Measurements from ENCODE around the gene IGSF21.
"Not testable (repeated sequence)": the region's sequence is repeated elsewhere in the genome, so short reads cannot be mapped to it uniquely, and the experiment has no call there.

IGSF21 gene

DNA sequence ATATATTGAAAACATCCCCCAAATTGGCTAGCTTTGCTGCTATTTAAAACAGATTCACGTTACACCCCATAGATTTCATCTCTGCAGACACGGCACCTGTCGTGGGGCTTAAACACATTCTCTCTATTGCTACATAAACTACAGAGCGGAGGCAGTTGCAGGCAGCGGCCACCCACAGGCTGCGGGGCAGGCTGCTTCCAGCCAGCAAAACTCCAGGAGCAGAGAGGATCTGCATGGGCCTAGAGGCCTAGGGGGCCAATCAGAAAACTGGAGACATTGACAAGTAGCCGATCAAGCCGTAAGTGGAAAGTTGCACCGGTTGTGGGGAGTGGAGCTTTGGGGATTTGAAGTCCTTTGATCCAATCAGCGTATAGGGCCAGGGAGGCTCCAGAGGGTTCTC is 244.1 kb downstream of the IGSF21 start:
- peak in 6 of 42 donors; percentile 11 to 45 (median 20) for DNase-seq
- intact Hi-C loops (cut with DNase I) = no loop called here

DNA sequence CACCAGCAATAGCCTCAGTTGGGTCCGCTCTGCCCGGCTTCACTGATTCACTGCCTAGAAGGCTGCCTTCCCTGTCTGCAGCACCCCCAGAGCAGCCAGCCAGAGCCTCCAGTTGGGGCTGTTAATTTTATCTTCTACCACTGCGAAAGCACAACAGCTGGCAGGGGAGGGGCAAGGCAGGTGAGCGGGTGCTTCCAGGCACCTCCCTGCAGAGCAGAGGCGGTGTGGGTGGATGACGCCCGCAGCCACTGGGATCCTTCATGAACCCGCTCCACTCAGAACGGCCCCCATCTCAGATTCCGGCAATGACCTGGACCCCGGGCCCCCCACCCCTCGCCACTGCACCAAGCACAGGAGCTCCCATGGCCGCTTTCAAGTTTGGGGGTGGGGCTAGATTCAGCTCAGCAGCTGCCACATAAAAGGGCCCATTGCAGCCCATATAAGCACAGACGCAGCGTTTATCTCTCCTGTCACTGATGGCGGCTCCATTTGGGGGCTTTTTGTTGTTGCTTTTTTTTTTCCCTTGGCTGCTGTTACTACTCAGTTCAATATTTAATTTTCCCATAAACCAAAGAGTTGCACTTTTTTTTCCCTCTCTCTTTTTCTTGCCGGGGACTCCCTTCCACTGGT is 245.2 kb downstream of the IGSF21 start:
- intact Hi-C loops (cut with DNase I) = no loop called here
- peak in 6 of 42 donors; percentile 4 to 40 (median 18) for DNase-seq

DNA sequence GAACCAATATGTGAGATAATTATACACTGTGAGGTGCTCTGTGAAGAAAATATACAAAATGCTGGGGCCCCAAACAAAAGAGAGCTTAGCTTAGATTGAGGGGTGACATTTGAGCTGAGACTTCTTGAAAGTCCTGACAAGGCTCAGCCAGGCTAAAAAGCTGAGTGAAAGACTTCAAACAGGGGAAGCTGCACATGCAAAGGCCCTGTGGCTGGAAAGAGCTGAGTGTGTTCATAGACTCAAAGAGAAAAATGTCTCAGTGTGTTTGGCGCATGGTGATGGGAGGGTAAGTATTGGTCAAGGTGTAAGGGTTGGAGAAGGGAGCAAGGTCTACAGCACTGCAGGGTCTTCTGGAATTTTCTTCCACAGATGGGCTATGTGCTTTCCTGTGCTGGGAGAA is 245.9 kb downstream of the IGSF21 start:
- DNase-seq = no peak
- intact Hi-C loops (cut with DNase I) = no loop called here

DNA sequence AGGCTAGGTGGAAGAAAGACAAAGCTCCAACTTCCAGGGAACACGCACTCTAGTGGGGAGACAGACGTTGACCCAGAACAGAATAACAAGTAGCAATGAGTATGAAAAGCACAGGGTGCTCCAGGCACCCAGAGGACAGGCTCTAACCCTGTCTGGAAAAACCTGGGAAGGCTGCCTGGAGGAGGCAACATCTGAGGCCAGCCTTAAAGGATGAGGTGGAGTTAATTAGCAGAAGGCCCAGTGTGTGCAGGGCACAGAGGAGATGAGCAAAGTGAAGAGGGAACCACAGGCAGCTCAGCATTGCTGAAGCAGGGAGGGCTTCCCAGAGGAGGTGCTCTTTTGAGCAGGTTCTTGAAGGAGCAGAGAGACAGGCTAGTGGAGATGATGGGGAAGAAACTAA is 246.4 kb downstream of the IGSF21 start:
- DNase-seq = no peak
- intact Hi-C loops (cut with DNase I) = no loop called here

DNA sequence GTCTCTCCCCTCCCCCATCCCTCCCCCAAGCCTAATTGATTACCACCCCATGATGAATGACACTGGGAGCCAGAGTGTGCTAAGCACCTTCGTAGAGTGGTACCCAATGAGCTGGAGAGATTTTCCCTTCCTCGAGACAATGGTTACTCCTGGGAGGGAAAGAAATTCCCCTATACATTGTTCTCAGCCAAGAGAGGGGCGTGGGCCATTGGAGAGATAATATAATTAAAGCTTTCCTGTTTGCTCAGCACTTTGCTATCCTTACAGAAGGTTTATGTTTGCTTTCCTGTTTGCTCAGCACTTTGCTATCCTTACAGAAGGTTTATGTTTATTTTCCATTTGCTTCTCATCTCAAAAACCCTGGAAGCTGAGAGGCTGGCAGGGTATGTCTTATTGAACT is 247.0 kb downstream of the IGSF21 start:
- no peak for DNase-seq

DNA sequence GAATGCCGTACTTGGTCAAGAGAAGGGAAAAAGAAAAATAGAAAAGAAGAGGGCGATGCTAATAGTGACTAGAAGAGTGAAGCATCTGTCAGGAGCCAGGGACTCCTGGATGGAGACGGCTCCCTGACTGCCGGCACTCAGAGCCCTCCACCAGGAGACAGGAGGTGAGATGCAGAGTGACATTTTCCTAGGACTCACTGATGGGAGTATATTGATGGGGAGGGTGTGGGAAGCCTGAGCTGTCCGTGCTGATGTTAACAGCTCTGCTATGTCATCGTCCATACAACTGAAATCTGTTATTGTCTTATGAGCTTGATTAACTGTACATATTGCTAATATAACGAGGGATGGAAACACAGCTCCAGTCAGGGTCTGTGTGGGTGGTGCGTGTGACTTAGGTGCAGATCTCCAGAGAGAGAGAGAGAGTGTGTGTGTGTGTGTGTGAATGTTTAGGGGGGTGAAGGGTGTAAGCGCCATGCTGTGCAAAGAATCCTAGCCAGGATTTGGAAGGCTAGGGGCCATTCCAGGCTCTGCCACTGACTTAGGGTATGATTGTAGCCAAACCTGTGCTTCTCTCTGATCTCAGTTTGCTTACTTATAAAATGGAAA is 250.1 kb downstream of the IGSF21 start:
- peak in 12 of 42 donors; percentile 5 to 51 (median 23) for DNase-seq

More for the DNA sequence above, 247.0 kb downstream of the IGSF21 start:
- intact Hi-C loops (cut with DNase I) = no loop called here

DNA sequence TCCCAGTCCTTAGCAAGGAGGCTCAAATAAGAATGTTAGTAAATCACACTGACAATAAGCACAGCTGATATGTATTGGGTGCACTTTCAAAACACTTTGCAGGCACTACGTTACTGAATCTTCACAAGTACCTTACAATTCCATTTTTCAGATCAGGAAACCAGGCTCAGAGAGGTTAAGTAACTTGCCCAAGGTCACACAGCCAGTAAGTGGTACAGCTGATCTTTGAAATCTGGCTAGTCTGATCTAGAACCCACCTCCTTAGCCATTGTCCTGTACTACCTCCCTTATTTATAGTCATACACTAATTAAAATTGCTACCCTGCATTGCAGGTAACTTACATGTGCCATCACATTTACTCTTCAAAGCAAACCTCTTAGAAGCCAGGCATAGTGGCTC is 251.0 kb downstream of the IGSF21 start:
- intact Hi-C loops (cut with DNase I) = no loop called here
- DNase-seq = no peak

More for the DNA sequence above, 250.1 kb downstream of the IGSF21 start:
- intact Hi-C loops (cut with DNase I) = no loop called here

DNA sequence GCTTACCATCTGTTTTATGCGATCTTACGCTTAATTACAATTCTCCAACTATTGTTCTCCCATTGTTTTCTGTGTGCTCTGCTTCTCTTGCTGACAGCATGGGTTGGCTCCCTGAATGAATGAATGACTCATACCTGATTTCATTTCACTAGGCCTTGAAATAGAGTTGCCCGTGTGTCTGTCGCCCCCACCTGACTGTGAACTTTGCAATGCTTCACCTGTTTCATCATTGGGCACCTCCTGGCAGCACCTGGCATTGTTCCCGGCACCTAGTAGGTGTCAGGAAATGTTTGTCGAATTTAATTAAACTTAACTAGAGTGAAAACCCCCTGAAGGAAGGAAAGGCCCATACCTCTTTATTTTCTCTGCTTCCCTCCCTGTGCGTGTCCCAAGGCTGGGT is 252.7 kb downstream of the IGSF21 start:
- DNase-seq = peak in 32 of 42 donors; percentile 4 to 71 (median 34)
- intact Hi-C loops (cut with DNase I) = no loop called here

DNA sequence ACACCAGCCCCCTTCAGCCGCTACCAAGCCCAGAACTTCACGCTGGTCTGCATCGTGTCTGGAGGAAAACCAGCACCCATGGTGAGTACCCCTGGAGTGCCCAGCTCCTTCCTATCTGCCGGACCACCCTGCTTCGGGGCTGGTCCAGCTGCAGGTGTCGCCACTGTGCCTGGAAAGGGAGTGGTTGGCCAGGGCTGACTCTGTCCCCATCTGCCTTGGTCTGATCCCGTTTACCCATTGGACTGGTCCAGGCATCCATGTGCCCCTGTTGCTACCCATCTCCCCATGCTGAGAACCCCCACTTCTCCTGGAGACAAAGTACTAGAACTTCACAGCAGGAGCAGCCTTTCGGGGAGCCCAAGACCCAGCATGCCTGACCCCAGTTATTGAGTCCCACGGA is 254.6 kb downstream of the IGSF21 start:
- intact Hi-C loops (cut with DNase I) = no loop called here
- DNase-seq = no peak

DNA sequence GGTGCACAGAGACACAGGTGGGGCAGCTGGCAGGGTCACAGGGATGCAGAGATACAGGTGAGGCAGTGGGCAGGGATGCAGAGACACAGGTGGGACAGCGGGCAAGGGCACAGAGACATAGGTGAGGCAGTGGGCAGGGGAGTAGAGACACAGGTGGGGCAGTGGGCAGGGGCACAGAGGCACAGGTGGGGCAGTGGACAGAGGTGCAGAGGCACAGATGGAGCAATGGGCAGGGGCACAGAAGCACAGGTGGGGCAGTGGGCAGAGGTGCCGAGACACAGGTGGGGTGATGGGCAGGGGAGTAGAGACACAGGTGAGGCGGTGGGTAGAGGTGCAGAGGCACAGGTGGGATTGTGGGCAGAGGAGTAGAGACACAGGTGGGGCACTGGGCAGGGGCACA is 255.8 kb downstream of the IGSF21 start:
- DNase-seq = no peak
- intact Hi-C loops (cut with DNase I) = no loop called here

DNA sequence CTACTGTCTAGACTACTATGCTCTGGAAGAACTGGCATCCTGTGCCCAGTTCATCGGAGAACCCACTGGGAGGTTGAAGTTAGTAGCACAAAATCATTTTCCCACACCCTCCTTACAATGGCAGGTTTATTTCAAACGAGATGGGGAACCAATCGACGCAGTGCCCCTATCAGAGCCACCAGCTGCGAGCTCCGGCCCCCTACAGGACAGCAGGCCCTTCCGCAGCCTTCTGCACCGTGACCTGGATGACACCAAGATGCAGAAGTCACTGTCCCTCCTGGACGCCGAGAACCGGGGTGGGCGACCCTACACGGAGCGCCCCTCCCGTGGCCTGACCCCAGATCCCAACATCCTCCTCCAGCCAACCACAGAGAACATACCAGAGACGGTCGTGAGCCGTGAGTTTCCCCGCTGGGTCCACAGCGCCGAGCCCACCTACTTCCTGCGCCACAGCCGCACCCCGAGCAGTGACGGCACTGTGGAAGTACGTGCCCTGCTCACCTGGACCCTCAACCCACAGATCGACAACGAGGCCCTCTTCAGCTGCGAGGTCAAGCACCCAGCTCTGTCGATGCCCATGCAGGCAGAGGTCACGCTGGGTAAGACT is 257.6 kb downstream of the IGSF21 start:
- intact Hi-C loops (cut with DNase I) = no loop called here

DNA sequence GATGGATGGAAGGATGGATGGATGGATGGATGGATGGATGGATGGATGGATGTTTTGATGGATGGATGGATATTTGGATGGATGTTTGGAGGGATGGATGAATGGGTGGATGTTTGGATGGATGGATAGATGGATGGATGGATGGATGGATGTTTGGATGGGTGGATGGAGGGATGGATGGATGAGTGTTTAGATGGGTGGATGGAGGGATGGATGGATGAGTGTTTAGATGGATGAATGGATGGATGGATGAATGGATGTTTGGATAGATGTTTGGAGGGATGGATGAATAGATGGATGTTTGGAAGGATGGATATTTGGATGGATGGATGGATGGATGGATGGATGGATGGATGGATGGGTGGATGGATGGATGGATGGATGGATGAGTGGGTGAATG is 264.9 kb downstream of the IGSF21 start:
- intact Hi-C loops (cut with DNase I); DNase-seq: not testable (repeated sequence)

More for the DNA sequence above, 257.6 kb downstream of the IGSF21 start:
- no peak for DNase-seq

DNA sequence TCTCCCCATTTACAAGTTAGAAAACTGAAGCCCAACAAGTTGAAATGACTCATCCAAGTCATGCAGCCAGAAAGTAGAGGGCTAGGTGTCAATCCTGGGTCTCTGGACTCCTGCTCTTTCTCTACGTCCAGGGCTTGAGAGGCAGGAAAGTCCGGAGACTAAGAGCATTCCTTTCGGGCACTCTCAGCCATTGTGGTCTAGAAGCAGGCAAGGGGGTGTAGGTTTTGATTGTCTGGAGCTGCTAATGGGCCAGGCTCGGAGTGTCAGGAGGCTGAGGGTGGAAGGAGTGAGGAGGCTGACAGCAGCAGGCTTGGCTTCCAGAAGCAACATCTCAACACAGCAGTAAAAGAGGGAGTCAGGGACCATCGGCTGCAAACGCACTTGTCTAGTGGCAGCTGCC is 265.6 kb downstream of the IGSF21 start:
- intact Hi-C loops (cut with DNase I) = no loop called here
- no peak for DNase-seq

DNA sequence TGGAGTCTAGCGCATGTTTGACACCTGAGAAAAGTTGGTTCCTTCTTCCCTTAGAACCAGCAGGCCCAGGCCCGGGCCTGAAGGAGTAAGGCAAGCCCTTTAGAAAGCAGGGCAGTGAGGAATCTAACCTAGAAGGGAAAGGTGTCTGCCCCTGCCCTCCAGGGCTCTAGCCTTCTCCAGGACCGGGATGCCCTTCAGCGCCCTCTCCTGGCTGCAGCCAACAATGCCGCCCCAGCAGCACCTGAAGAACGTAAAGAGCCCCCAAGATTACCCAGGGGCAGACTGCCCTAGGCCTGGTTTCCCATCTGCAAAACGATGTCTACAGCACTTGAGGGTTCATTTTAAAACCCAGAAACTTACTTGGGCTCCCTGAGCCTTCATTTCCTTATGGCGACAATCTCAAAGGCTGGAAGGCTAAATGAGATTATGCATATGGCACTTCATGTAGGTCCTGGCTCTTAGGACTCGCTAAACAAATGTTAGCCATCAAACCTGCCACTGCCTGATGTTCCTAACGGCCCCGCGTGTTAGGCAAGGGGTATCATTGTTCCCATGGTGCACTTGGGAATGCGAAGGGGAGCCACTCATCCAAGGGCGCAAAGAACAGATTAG is 266.4 kb downstream of the IGSF21 start:
- intact Hi-C loops (cut with DNase I) = no loop called here
- DNase-seq = peak in 12 of 42 donors; percentile 4 to 60 (median 34)

DNA sequence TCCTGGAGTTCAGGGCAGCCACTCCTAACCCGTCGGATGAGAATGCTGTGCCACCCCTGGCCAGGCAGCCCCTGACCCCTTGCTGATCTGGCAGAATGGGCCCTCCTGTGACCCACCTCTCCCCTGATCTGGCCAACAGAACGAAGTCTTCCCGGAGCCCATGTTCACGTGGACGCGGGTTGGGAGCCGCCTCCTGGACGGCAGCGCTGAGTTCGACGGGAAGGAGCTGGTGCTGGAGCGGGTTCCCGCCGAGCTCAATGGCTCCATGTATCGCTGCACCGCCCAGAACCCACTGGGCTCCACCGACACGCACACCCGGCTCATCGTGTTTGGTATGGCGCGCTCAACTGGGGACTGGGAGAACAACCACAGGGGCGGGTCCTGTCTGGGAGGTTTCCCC is 269.1 kb downstream of the IGSF21 start:
- DNase-seq = no peak
- intact Hi-C loops (cut with DNase I) = no loop called here

DNA sequence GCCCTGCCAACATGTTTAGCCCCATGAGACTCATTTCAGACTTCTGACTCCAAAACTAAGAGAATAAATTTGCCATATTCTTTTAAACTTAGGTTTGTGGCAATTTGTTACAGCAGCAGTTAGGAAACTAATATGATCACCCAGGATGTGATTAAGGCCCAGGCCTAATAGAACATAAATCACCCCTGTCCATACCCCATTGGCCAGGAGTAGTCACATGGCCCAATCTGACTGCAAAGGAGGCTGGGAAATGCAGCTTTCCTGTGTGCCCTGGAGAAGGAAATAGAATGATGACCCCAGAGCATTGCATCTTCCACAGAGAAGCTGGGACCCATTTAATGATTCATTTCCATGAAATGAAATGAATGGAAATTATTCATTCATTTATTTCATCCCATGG is 272.7 kb downstream of the IGSF21 start:
- DNase-seq = no peak

DNA sequence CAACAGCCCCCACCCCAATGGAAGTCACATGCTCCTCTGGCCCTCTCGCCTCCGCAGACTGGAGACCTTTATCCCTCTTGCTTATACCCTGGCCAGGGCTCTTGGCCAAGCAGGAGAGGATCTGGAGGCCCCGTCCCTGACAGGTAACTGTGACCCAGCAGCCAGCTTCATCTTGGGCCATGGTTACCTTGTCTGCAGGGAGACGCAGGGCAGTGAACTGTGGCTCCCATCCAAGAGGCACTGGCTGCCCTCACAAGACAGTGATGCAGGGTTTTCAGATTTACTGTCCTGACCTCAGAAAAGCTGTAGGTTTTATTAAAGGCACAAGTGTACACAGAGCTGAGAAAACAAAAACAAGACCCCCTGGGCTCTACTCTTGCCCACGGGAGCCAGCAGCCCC is 276.5 kb downstream of the IGSF21 start:
- DNase-seq = no peak
- intact Hi-C loops (cut with DNase I) = no loop called here

More for the DNA sequence above, 272.7 kb downstream of the IGSF21 start:
- intact Hi-C loops (cut with DNase I) = no loop called here

DNA sequence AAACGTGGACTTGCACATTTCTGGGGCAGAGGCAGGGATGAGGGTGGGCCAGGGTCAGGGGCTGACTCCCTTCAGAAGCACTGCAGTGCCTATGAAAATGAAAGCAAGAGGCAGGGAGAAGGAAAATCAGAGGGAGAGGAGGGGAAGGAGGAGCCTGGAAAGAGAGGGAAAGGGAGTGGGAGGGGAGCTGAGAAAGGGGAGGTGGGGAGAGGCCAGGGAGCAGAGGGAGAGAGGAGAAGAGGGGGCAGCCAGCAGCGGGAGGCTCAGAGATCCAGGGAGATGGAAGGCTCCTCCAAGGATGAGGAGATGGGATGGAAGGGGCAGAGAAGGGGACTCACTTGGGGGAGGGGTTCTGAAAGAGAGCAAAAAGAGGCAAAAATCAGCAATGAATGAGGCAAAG is 276.9 kb downstream of the IGSF21 start:
- DNase-seq = no peak
- intact Hi-C loops (cut with DNase I) = no loop called here

DNA sequence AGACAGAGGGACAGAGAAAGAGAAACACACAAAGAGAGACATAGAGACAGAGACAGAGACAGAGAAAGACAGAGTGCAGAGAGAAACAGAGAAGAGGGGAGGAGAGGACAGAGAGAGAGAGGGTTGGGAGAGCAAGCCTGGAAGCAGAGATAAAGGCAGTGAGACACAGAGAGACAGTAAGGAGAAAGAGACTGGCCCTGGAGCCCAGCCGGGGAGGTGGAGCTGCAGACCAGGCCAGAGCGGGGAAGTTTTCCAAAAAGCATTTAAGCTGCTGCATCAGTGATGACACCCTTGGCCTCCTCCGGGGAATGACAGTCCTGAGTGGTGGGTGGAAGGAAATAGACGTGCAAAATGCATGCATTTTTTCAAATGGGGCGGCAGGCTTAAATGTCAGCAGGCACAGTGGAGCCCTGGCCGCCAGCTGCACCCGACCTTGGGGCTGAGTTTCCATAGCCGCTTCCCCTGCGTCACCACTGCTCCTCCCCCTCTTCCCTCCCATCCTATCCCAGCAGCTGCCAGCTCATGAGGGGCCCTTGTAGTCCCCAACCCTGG is 277.7 kb downstream of the IGSF21 start:
- intact Hi-C loops (cut with DNase I) = no loop called here
- peak in 13 of 42 donors; percentile 5 to 45 (median 13) for DNase-seq

DNA sequence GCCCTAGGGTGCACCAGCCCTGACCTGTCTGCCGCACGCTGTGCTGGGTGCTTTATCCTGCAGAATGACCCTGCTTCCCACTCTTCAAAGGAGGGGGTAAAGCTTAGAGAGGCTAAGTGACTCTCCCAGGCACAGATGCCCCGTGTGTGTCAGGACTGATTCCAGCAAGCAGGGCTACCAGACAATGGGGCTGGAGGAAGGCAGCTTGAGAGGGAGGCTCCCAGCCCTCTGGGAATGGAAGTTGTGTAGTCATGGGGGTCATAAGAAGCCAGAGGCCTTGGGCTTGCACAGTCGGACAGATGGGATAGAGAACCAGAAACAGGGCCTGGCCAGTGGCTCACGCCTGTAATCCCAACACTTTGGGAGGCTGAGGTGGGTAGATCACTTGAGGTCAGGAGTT is 279.0 kb downstream of the IGSF21 start:
- DNase-seq = no peak
- intact Hi-C loops (cut with DNase I) = no loop called here

Data from head of caudate nucleus (tissue), 42 donors.